GM19193 (cell line): Measurements from ENCODE around the gene INMT.

Experiments used
- POLR2A ChIP-seq: IDR thresholded peaks from 4 replicates; pipeline ENCODE4 v1.6.1; 2011; ENCODE audit not compliant: insufficient read depth, insufficient read length; ENCODE audit errors: extremely low read depth

Gene INMT

GRCh38 chr7:30787486-30787885 is 35.6 kb downstream of the INMT start:
- TF ChIP-seq POLR2A: no peak

- no peak for TF ChIP-seq POLR2A
Measured at GRCh38 chr7:30788640-30789333, 36.9 kb downstream of the INMT start.

GRCh38 chr7:30789334-30789711 is 37.4 kb downstream of the INMT start:
- no peak for TF ChIP-seq POLR2A

GRCh38 chr7:30790356-30790755 is 38.4 kb downstream of the INMT start:
- no peak for TF ChIP-seq POLR2A

DNA sequence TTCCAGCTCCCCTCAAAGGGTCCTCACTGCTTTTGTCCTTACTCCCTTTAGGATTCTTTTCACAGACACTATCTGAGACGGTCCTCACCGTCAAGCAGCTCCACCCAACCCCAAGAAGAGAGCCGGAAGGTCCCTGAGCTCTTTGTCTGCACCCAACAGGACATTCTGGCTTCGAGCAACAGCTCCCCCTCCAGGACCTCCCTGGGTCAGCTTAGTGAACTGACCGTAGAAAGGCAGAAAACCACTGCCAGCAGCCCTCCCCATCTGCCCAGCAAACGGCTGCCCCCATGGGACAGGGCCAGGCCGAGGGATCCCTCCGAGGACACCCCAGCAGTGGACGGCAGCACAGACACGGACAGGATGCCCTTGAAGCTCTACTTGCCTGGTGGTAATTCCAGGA is 39.2 kb downstream of the INMT start:
- TF ChIP-seq POLR2A: no peak

DNA sequence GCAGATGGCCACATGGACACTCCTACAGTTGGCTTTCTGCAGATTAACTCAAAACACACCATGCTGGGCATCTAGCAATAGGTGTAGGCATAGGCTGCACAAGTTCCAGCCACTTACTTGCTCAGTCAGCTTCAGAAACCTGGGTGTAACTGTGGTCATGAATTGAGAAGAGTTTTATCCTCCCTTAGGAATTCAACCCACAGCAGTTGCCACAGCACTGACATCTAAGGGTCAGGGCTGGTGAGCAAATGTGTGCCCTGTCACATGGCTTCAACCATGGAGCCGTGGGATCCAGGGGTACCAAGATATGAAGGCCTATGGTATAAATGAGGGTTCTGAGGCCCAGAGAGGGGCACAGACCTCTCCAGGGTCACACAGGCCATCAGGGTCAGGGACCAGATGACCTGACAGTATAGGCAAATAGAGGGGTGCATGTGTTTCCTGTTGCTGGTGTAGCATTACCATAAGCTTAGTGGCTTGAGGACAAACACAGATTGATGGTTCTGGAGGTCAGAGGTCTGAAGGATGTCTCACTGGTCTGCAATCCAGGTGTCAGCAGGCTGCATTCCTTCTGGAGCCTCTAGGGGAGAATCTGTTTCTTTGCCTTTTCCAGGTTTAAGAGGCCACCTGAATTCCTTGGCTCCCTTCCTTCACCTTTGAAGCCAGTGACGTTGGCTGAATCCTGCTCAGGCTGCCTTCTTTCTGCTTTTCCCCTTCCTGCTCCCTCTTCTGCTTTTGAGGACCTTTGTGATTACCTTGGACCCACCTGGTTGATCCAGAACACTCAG is 43.4 kb downstream of the INMT start:
- TF ChIP-seq POLR2A: no peak

GRCh38 chr7:30796105-30796869 is 44.4 kb downstream of the INMT start:
- TF ChIP-seq POLR2A: no peak

- no peak for TF ChIP-seq POLR2A
Measured at GRCh38 chr7:30797176-30798040, 45.5 kb downstream of the INMT start.

- TF ChIP-seq POLR2A: no peak
Measured at GRCh38 chr7:30799206-30799975, 47.5 kb downstream of the INMT start.

DNA sequence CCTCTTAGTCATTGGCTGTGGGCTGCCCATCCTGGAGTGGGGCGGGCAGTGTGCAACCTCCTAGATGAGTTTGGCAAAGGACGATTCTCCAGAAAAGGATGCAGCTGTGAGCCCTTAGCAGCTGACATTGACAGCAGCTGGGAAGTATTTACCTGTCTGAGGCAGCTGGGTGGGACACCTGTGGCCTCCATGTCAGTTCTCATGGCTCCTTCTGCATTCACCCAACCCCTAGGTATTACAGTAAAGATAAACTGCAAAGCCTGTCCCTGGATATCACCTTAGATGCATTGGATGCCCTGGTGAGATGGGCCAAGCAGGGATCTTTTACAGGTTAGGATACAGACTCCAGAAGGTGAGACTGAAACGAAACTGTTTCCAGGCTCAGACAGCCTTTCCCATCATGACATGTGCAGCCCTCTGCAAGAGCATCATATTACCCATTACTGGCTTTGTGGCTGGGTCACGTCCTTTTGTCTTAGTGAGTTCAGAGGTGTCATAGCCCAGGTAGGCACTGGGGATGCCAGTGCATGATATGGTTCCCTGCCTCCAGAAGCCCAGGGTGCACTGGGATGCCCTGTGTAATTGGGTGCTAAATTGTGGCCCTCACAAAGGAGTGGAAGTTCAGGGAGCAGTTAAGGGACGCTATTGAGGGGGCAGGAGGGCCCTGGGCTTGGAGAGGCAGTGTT is 48.2 kb downstream of the INMT start:
- TF ChIP-seq POLR2A: no peak

DNA sequence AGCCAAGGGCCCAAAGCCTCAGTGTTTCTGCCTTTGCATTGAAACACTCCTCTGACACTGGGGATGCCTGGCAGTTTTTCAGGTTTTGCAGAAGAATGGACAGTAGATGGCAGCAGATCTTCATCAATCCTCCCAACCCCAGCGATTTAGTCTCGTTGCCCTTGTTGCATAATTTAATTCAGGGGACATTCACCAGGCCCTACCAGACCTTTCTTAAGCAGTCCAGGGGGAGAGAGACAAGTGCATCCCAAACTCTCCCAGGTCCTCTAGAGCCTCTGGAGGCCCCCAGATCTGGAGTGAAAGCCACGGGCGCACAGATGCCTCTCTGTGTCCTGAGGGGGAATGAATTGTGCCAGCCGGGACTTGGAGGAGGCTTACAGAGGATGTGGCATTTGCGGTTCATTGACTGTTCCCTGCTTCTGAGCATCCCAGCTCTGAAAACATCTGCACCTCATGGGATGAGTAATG is 48.9 kb downstream of the INMT start:
- TF ChIP-seq POLR2A: no peak

GRCh38 chr7:30802812-30803211 is 50.9 kb downstream of the INMT start:
- no peak for TF ChIP-seq POLR2A

DNA sequence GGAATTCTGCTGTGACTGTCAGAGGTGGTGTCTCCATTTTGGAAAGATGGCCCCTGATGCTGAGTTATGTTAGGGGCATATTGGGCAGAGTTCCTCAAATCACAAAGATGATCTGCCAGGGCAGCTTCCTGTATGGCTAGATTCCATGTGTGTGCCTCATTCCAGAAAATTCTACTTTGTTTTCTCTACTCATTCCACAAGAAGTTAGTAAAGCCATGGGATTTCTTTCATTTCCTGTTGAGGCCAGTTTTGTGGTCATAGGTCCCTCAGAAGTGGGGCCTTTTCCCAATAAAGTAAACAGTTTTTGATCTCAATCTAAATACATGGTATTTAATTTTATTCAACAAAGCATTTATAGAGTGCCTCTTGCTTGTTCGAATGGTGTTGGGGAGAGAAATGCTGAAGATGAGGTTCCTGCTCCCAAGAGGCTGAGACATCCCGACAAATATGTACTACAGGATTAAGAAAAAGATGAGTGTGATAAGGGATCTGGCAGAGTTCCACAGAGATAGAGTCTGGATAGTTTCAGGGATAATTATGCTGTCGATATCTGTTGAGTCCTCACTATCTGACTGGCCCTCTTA is 52.2 kb downstream of the INMT start:
- no peak for TF ChIP-seq POLR2A
